ENCODE measurements around the gene NME1. TPM values are rescaled to one million over a fixed set of nuclear protein-coding genes. Genes with fewer than 3 reads are reported as not detected.
A peak's percentile ranks its signal among the peaks of the same experiment; 100 is the strongest.

NME1 gene
- total and polyA plus RNA-seq, 9 of the 15 experiments (the other 6 are each of a cell fraction or from before 2014, with no cell fraction given) = 449 to 1,588 (median 604) TPM

GRCh38 chr17:51166198-51166986 is 13.0 kb downstream of the NME1 start, which contains the start of gene NME2 (continued):
- TF ChIP-seq NONO (IDR thresholded peaks at IDR 0.05; ENCODE audit: low read depth in 2 of 2, low read length in 1 of 2) (peak; percentile 60 to 90; a peak in 2 of 4 replicates), MYC (IDR thresholded peaks at IDR 0.05; ENCODE audit: low read depth, low read length) (peak; percentile 99), MYC (CRISPR knock-in tag; IDR thresholded peaks at IDR 0.05; ENCODE audit: borderline replicate concordance, low read depth) (no peak), ZC3H4 (CRISPR knock-in tag; IDR thresholded peaks at IDR 0.05; ENCODE audit: borderline replicate concordance) (0 out of 2 replicates have a peak, but pooled peaks have one; percentile 66), WHSC1 (IDR thresholded peaks at IDR 0.05; ENCODE audit: low read length) (no peak), RBM34 (IDR thresholded peaks at IDR 0.05; ENCODE audit: borderline replicate concordance, insufficient read depth, low read length) (0 out of 2 replicates have a peak, but pooled peaks have one; percentile 60), ETV5 (CRISPR knock-in tag; IDR thresholded peaks at IDR 0.05; ENCODE audit: low read depth) (peak; percentile 74), ARNT (IDR thresholded peaks at IDR 0.05) (0 out of 4 replicates have a peak, but pooled peaks of 1 of the 2 experiments have one; percentile 9), FOXA3 (CRISPR knock-in tag; conservative IDR thresholded peaks at IDR 0.05 in 1 of 2, IDR thresholded peaks at IDR 0.05 in 1 of 2) (peak in 1 of 2 experiments; percentile 52; a peak in 1 of 4 replicates), POLR2A (conservative IDR thresholded peaks at IDR 0.05) (peak; percentile 85), CUX1 (CRISPR knock-in tag; IDR thresholded peaks at IDR 0.05) (no peak), ZBTB7A (IDR thresholded peaks at IDR 0.05; ENCODE audit: borderline replicate concordance, control insufficient read depth, low read depth, low read length) (peak; percentile 93), HDAC6 (IDR thresholded peaks at IDR 0.05; ENCODE audit: low read depth, low read length) (no peak), ZNF354B (CRISPR knock-in tag; IDR thresholded peaks at IDR 0.05) (no peak), CREM (IDR thresholded peaks at IDR 0.05; ENCODE audit: low read depth) (peak; percentile 42), ATF1 (CRISPR knock-in tag; IDR thresholded peaks at IDR 0.05) (no peak), ATF1 (tag; IDR thresholded peaks at IDR 0.05) (peak; percentile 58), STAG1 (CRISPR knock-in tag; IDR thresholded peaks at IDR 0.05; ENCODE audit: borderline replicate concordance) (peak; percentile 29; the same call in 1 of the 2 replicates), ZNF444 (CRISPR knock-in tag; IDR thresholded peaks at IDR 0.05) (no peak), CAMTA2 (CRISPR knock-in tag; conservative IDR thresholded peaks at IDR 0.05) (no peak), HINFP (tag; conservative IDR thresholded peaks at IDR 0.05; ENCODE audit: low read depth) (no peak), KDM2B (CRISPR knock-in tag; IDR thresholded peaks at IDR 0.05) (peak; percentile 62), RFX5 (IDR thresholded peaks at IDR 0.05; ENCODE audit: low read depth, low read length) (no peak), HCFC1 (IDR thresholded peaks at IDR 0.05; ENCODE audit: low read depth, low read length) (no peak)

Data from K562 (cell line).